NT2/D1 (cell line): Measurements from ENCODE around the gene AZU1.

Experiments used
- SUZ12 ChIP-seq: IDR thresholded peaks from 2 replicates; pipeline ENCODE4 v1.6.1; 2011; ENCODE audit not compliant: insufficient read length, insufficient read depth; ENCODE audit errors: extremely low read depth
- YY1 ChIP-seq: IDR thresholded peaks from 2 replicates; pipeline ENCODE4 v1.6.1; 2011; ENCODE audit not compliant: insufficient read length, insufficient read depth
- ZNF274 ChIP-seq: IDR thresholded peaks from 2 replicates; pipeline ENCODE4 v1.6.1; 2011; ENCODE audit warnings: mild to moderate bottlenecking, low read depth, low read length

- no peak for TF ChIP-seq ZNF274
- no peak for TF ChIP-seq YY1
- TF ChIP-seq SUZ12, result no peak
These were observed 52.2 kb downstream of the AZU1 start for GRCh38 chr19:879711-880438.
